NCI-H510A treated with DMSO at 0.1 percent for 48 hours (cell line): ENCODE measurements around the gene MTOR.
"Not testable (repeated sequence)": the region's sequence is repeated elsewhere in the genome, so short reads cannot be mapped to it uniquely, and the experiment has no call there.

Experiments used
- DNase-seq: peaks from one replicate; lab custom pipeline; 2025; lab: John Stamatoyannopoulos, UW

Gene MTOR

DNA sequence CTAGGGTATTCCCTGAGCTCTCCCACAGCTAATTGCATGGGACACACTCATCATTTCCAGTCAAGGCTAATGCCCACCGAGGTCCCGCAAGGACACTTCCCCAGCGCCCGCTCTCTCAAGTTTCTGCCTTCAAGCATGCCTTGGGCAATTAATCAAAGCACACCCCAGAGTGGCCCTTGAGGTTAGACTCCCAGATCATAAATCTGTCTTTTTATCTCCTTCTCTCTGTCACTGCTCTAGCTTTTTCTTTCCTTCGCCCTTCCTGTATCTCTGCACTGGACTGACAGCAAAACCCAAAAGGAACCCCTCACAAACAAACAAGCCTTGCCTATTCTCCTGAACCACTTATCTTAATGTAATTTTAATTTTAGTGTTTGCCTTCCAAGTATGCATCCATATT is 154.8 kb downstream of the MTOR start:
- DNase-seq = no peak

GRCh38 chr1:11105586-11105985 is 156.8 kb downstream of the MTOR start:
- no peak for DNase-seq

DNA sequence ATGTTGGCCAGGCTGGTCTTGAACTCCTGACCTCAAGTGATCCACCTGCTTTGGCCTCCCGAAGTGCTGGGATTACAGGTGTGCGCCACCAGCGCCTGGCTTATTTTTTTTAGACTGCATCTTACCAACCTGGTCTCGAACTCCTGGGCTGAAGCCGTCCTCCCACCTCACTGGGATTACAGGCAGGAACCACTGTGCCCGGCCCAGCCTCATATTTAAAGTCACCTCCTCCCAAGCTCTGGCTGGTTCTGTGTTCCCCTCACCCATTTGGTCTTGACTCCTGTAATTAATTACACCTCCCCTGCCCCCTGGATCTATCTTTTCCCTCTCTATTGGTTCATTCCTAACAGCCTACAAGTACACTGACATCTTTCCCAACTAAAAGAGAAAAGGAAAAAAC is 161.0 kb downstream of the MTOR start:
- no peak for DNase-seq

DNA sequence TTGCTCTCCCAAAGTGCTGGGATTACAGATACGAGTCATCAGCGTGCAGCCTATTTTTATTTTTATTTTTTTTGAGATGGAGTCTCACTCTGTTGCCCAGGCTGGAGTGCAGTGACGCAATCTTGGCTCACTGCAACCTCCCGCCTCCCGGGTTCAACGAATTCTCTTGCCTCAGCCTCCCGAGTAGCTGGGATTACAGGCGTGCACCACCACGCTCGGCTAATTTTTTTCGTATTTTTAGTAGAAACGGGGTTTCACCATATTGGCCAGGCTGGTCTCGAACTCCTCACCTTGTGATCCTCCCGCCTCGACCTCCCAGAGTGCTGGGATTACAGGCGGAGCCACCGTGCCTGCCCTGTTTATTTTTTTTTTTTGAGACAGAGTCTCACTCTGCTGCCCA is 161.5 kb downstream of the MTOR start:
- DNase-seq = not testable (repeated sequence)

DNA sequence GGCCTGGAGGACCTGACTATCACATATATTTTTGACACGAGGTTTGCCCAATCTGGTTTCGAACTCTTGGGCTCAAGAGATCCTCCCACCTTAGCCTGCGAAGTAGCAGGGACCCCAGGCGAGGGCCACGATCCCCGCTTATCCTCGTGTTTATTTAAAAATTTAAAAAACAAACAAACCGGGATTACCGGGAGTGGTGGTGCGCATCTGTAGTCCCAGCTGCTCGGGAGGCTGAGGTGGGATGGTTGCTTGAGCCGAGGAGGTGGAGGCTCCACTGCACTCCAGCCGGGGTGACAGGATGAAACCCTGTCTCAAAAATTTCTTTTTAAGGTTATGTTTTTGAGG is 162.2 kb downstream of the MTOR start:
- DNase-seq = no peak

DNA sequence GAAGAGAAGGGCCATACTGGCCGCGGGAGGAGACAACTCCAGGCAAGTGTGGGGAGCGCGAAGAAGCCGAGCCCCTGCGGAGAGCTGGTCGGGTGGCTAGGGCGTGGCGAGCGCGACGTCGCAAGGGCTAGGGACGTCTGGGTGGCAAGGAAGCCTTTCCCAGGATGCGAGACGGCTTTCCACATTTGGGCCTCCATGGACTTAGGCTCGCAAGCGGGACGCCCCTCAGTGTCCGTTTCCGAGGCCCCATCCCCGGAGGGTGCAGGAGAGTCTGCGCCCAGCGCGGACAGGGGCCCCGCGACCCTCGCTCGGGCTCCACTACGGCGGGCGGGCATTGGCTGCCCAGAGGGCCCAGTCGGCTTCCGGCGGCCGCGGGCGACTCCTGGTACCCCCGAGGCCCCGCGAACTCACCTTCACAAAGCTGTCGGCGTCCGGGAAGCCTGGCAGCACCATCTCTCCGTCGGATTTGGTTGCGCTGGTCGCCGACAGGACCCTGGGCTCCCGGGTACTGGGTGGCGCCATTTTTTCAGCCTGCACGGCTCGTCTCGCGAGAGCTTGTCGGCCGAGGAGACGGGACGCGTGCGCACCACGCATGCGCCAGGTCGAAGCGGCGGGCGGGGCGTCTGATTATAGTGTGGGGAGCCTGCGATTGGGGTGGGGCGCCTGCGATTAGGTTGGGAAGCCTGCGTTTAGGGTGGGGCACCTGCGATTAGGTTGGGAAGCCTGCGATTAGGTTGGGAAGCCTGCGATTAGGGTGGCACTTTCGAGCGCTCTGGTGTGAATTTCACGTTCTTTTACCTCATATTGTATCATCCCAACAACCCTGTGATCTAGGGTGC is 162.8 kb downstream of the MTOR start, which contains the start of gene EXOSC10:
EXOSC10 (minus strand) TSS at position 560 of the 839 bp plus-strand sequence; CDS start at position 522, 38 bp downstream.
- peak; percentile 99 for DNase-seq

GRCh38 chr1:11098931-11099309 is 163.4 kb downstream of the MTOR start:
- DNase-seq = no peak

DNA sequence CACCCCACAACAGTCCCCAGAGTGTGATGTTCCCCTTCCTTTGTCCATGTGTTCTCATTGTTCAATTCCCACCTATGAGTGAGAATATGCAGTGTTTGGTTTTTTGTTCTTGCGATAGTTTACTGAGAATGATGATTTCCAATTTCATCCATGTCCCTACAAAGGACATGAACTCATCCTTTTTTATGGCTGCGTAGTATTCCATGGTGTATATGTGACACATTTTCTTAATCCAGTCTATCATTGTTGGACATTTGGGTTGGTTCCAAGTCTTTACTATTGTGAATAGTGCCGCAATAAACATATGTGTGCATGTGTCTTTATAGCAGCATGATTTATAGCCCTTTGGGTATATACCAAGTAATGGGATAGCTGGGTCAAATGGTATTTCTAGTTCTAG is 178.6 kb downstream of the MTOR start:
- DNase-seq = not testable (repeated sequence)

- DNase-seq = no peak
Observed at GRCh38 chr1:11080931-11081330, 181.4 kb downstream of the MTOR start.

- no peak for DNase-seq
Observed at GRCh38 chr1:11078631-11079030, 183.7 kb downstream of the MTOR start.

- not testable (repeated sequence) for DNase-seq
Observed at GRCh38 chr1:11073398-11073797, 189.0 kb downstream of the MTOR start.

DNA sequence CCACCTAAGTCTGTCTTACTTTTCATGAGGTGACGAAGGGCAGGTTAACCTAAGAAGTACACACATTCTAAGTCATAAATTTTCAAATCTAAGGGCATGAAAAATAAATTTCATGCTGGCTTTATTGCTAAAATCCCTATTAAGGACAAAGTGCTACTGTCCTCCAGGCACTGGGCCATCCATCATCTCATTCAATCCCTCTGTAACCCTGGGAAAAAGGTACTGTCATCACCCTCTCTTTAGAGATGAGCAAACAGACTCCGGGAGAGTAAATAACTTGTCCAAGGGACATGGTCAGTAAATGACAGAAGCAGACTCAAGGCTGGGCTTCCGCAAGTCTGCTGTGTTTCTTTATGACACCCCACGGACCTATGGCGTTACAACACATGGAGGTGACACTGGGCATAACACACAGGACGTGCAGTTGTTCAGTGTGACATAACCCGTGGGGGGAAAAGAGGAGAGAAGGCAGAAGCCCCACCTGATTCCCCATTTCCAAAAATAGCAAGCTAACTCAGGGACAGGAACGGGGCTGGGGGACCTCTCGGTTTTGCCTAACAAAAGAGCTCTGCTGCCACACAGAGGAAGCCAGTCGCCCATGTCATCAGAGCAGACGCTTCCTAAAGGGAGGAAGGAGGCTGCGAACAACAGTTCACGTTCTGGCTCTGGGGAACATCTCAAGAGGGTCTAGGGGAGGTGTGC is 190.0 kb downstream of the MTOR start:
- peak; percentile 97 for DNase-seq

DNA sequence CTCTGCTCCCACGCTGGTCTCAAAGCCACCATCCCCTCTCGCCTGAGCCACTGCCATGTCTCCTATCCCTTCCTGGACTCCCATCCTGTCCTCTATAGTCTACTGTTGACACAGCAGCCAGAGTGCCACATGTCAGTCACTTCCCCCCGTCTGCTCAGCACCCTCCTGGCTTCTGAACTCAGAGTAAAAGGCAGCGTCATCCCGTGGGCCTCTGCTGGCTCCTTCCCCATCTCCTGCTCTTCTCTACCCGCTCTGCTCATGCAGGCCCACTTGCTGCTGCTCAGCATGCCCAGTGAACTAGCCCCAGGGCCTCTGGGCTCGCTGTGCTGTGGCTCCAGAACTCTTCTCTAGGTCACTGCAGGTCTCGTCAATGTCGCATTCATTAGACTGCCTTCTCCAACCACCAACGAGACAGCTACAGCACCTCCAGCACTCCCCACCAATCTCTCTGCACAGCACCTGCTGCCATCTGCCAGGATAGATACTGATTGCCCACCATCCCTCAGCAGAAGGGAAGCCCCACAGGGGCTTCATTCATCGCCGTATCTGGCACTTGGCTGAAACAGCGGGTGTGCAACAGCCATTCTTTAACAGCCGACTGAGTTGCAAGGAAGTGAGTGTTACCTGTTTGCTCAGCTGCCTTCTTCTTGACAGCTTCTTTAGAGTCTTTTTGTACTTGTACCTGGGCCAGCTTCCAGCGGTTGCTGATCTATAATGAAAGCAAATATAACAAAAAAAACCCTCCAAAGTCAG is 190.7 kb downstream of the MTOR start:
- peak; percentile 97 for DNase-seq

- DNase-seq = no peak
Observed at GRCh38 chr1:11070876-11071275, 191.5 kb downstream of the MTOR start.

DNA sequence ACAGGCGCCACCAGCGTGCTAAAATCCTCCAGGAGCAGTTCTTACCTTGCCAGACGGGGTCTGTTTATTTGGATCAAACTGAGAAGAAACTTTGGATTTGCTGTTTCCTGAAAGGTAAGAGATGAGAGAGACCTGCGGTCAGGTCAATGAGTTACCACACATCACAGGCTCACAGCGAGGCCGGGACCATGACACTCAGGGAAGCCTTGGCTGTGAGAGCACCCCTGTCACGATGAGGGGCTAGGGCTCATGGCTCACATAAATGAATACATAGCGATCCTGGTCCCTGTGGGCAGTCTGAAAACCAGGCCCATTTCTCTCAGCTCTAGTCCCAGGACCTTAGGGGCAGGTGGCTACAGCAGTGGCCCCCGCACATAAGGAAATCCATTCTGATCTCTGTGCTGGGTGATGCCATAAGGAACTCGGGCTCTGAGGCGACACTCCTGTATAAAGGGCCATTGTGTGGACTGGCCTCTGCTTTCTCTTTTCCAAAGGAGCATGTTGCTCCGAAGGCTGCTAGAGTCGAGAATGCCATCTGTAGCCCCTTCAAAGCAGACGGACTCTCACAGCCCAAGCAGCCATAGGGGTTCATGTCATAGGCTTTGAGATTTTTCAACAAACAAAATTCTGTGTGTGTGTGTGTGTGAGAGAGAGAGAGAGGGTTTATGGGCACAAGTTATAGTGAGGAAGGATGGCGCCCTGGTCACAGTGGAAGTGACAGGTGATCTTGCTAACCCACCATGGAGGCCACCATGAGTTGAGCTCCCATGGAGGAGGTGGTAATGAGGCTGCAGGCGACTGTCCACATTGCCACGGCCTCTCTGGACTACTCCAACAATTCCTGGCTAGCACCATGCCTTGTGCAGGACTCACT is 193.5 kb downstream of the MTOR start:
- DNase-seq = no peak

GRCh38 chr1:11067716-11068599 is 194.4 kb downstream of the MTOR start:
- no peak for DNase-seq

DNA sequence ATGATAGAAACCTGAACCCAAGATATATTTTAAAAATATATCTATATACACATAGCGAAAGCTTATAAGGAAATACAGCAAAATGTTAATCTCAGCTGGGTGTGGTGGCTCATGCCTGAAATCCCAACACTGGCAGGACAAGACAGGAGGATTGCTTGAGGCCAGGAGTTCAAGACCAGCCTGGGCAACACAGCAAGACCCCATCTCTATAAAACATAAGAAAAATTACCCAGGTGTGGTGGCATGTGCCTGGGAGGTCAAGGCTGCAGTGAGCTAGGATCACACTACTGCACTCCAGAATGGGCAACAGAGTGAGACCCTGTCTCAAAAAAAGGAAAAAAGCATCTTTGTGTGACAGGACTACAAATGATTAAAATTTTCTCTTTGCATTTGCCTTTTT is 196.6 kb downstream of the MTOR start:
- no peak for DNase-seq

- no peak for DNase-seq
Observed at GRCh38 chr1:11064942-11065341, 197.4 kb downstream of the MTOR start.

- peak; percentile 55 for DNase-seq
Observed at GRCh38 chr1:11063937-11064537, 198.3 kb downstream of the MTOR start.

DNA sequence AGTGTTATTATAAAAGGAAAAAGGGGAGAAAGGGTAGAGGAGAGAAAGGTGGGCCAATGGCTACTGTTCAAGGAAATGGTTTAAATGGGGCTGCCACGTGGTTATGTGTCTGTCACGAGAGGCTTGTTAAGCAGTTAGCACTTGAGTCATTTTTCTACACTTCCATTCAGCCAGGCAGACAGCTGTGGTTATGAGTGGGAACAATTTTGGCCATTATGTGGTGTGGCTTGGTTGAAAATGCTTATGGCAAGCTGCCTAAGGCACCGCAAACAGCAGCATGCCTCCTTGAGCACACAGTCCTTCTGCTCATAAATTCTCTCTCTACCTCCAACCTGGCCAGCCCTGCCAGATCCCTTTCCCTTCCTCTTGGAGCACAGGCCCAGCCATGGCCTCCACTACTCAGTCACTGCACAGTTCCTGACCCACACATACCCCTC is 199.4 kb downstream of the MTOR start:
- DNase-seq = no peak
